Measurements from ENCODE around the gene WDR1. TPM values are rescaled to one million over a fixed set of nuclear protein-coding genes. Genes with fewer than 3 reads are reported as not detected.
A peak's percentile ranks its signal among the peaks of the same experiment; 100 is the strongest.

The WDR1 gene
- total RNA-seq, 1 experiment from 2014 or later = 223 TPM

GRCh38 chr4:10140866-10141759 is 24.5 kb upstream of the WDR1 start:
- H3K4me1 ChIP-seq (ENCODE audit: control insufficient read depth in 1 of 2, insufficient read depth in 2 of 2, low read length in 2 of 2) = no peaks in the 10 kb centered on the region
- H3K9me3 ChIP-seq (ENCODE audit: control insufficient read depth in 1 of 2, insufficient read depth in 1 of 2, low read depth in 1 of 2, low read length in 2 of 2) = no peaks in the 10 kb centered on the region
- ChIA-PET POLR2A (interaction anchor here (1.0 kb wide), 1 partner anchor 24 kb away, joined by 3 read pairs; the partner anchor contains the start of gene WDR1), CTCF (no interaction called here), RAD21 (ENCODE audit: low non-redundant PET in 1 of 2, low total read pairs in 2 of 2, uncharacterized antibody in 2 of 2, unreplicated experiment in 2 of 2) (no interaction called here)
- no peak overlapping the region for H2AFZ ChIP-seq (ENCODE audit: low read depth, low read length, poor library complexity, severe bottlenecking)
- no peaks in the 10 kb centered on the region for H3K9me2 ChIP-seq (ENCODE audit: insufficient read depth)
- H4K20me1 ChIP-seq (ENCODE audit: insufficient read depth) = no peaks in the 10 kb centered on the region
- H3K9ac ChIP-seq (ENCODE audit: low read length) = no peak overlapping the region
- ATAC-seq = 0 out of 2 replicates have a peak, but pooled peaks have one; percentile 52
- no peak overlapping the region for H3K4me3 ChIP-seq (replicated peaks in 1 of 2; ENCODE audit: low read depth in 1 of 2, low read length in 2 of 2)
- H3K79me2 ChIP-seq (ENCODE audit: insufficient read depth, low read length) = no peaks in the 10 kb centered on the region
- H3K4me2 ChIP-seq (ENCODE audit: low read length) = no peak overlapping the region
- H3K27ac ChIP-seq (ENCODE audit: low read depth, low read length) = no peak overlapping the region
- no peaks in the 10 kb centered on the region for H3K36me3 ChIP-seq (ENCODE audit: control insufficient read depth in 1 of 2, insufficient read depth in 2 of 2, low read length in 2 of 2)
- BruUV-seq (replicated peaks) = no TSS peak
- intact Hi-C loops (cut with micrococcal nuclease) = no loop called here
- TF ChIP-seq RAD21 (IDR thresholded peaks at IDR 0.05; ENCODE audit: low read depth) = no peak
- no peak for TF ChIP-seq POLR2AphosphoS5 (IDR thresholded peaks at IDR 0.05; ENCODE audit: low read depth, low read length)
- no peak for TF ChIP-seq POLR2A (IDR thresholded peaks at IDR 0.05; ENCODE audit: borderline replicate concordance, extremely low read depth, insufficient read depth, insufficient read length)
- peak in 1 of 3 experiments; percentile 38; a peak in 1 of 6 replicates for TF ChIP-seq CTCF (IDR thresholded peaks at IDR 0.05 in 2 of 3, conservative IDR thresholded peaks at IDR 0.05 in 1 of 3; ENCODE audit: borderline replicate concordance in 1 of 3, insufficient read depth in 1 of 3, low read depth in 2 of 3, low read length in 2 of 3)
- no peak for TF ChIP-seq YY1 (IDR thresholded peaks at IDR 0.05; ENCODE audit: extremely low read depth, insufficient replicate concordance, low read depth, low read length)
- DNase-seq (ENCODE audit: low read depth, low spot score) = no peak
- peaks cover 33% of the 10 kb centered on the region for H3K27me3 ChIP-seq (ENCODE audit: insufficient read depth, low read length)

GRCh38 chr4:10139518-10139917 is 22.9 kb upstream of the WDR1 start:
- ChIA-PET CTCF (no interaction called here), RAD21 (ENCODE audit: low non-redundant PET in 1 of 2, low total read pairs in 2 of 2, uncharacterized antibody in 2 of 2, unreplicated experiment in 2 of 2) (no interaction called here), POLR2A (no interaction called here)
- H3K27me3 ChIP-seq (ENCODE audit: insufficient read depth, low read length) = peaks cover 33% of the 10 kb centered on the region
- BruUV-seq (replicated peaks) = no TSS peak
- H3K9me2 ChIP-seq (ENCODE audit: insufficient read depth) = no peaks in the 10 kb centered on the region
- TF ChIP-seq SIN3A (IDR thresholded peaks at IDR 0.05; ENCODE audit: low read depth) (no peak), EZH2 (IDR thresholded peaks at IDR 0.05) (no peak), JUND (IDR thresholded peaks at IDR 0.05) (no peak), ELF1 (IDR thresholded peaks at IDR 0.05; ENCODE audit: borderline replicate concordance, low read depth) (no peak), ZNF274 (IDR thresholded peaks at IDR 0.05; ENCODE audit: low read depth, low read length) (no peak), ZBTB33 (IDR thresholded peaks at IDR 0.05; ENCODE audit: extremely low read depth, insufficient replicate concordance, low read length) (no peak)
- no peak overlapping the region for H2AFZ ChIP-seq (ENCODE audit: low read depth, low read length, poor library complexity, severe bottlenecking)
- no peaks in the 10 kb centered on the region for H3K79me2 ChIP-seq (ENCODE audit: insufficient read depth, low read length)
- DNase-seq (ENCODE audit: low read depth, low spot score) = no peak
- H3K36me3 ChIP-seq (ENCODE audit: control insufficient read depth in 1 of 2, insufficient read depth in 2 of 2, low read length in 2 of 2) = no peaks in the 10 kb centered on the region
- H3K9ac ChIP-seq (ENCODE audit: low read length) = no peak overlapping the region
- ATAC-seq = no peak
- H3K4me3 ChIP-seq (replicated peaks in 1 of 2; ENCODE audit: low read depth in 1 of 2, low read length in 2 of 2) = no peak overlapping the region
- H3K4me1 ChIP-seq (ENCODE audit: control insufficient read depth in 1 of 2, insufficient read depth in 2 of 2, low read length in 2 of 2) = no peaks in the 10 kb centered on the region
- no peak overlapping the region for H3K27ac ChIP-seq (ENCODE audit: low read depth, low read length)
- H4K20me1 ChIP-seq (ENCODE audit: insufficient read depth) = no peaks in the 10 kb centered on the region
- no peak overlapping the region for H3K4me2 ChIP-seq (ENCODE audit: low read length)
- H3K9me3 ChIP-seq (ENCODE audit: control insufficient read depth in 1 of 2, insufficient read depth in 1 of 2, low read depth in 1 of 2, low read length in 2 of 2) = no peaks in the 10 kb centered on the region
- intact Hi-C loops (cut with micrococcal nuclease) = no loop called here
